ENCODE measurements around the gene TMCO4.

DNA sequence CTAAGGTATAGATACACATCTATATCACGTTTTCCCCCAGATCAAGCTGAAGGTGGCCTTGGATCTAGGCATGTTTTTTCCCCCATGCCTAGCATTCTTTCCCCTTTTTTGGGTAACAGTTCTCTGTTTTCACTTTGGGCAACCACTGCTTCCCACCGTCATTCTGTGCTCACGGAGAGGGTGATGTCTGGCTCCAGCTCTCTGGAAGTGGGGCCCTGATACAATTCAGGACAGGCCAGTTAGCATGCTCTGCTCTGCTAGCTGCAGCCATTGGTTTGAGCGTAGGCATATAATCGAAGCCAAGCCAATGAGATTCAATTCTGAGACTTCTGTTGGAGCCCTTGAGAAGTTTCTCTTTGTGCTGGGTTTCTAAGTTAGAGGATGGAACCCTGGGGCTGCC, 17.4 kb upstream of the TMCO4 start:
- TF ChIP-seq EZH2phosphoT487 (IDR thresholded peaks at IDR 0.05; ENCODE audit: borderline replicate concordance): no peak
- TF ChIP-seq, protein P1, sequence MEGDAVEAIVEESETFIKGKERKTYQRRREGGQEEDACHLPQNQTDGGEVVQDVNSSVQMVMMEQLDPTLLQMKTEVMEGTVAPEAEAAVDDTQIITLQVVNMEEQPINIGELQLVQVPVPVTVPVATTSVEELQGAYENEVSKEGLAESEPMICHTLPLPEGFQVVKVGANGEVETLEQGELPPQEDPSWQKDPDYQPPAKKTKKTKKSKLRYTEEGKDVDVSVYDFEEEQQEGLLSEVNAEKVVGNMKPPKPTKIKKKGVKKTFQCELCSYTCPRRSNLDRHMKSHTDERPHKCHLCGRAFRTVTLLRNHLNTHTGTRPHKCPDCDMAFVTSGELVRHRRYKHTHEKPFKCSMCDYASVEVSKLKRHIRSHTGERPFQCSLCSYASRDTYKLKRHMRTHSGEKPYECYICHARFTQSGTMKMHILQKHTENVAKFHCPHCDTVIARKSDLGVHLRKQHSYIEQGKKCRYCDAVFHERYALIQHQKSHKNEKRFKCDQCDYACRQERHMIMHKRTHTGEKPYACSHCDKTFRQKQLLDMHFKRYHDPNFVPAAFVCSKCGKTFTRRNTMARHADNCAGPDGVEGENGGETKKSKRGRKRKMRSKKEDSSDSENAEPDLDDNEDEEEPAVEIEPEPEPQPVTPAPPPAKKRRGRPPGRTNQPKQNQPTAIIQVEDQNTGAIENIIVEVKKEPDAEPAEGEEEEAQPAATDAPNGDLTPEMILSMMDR (conservative IDR thresholded peaks at IDR 0.05; ENCODE audit: low read length): no peak
